Osteoblast (primary cell): ENCODE measurements around the gene FHIT. TPM values are rescaled to one million over a fixed set of nuclear protein-coding genes. Genes with fewer than 3 reads are reported as not detected.
A peak's percentile ranks its signal among the peaks of the same experiment; 100 is the strongest.

Experiments
- DNase-seq: peaks from one replicate; pipeline ENCODE4 v3.0.0; 2011; ENCODE audit warnings: low spot score, mixed read lengths; ENCODE audit not compliant: insufficient read length; ENCODE audit errors: missing footprints
- H2AFZ ChIP-seq: 2 replicates; pipeline ENCODE4 v1.6.0; 2011; ENCODE audit warnings: mild to moderate bottlenecking, low read length
- H3K27ac ChIP-seq: 2 replicates; pipeline ENCODE4 v1.5.1; 2011; ENCODE audit warnings: mild to moderate bottlenecking, low read depth, low read length, moderate library complexity
- H3K27me3 ChIP-seq: 2 replicates; pipeline ENCODE4 v1.6.0; 2012; ENCODE audit warnings: mild to moderate bottlenecking, control low read depth, inconsistent platforms, low read length, moderate library complexity; ENCODE audit not compliant: insufficient read depth
- H3K36me3 ChIP-seq: 2 replicates; pipeline ENCODE4 v1.5.1; 2011; ENCODE audit warnings: mild to moderate bottlenecking, low read length, control low read depth, moderate library complexity; ENCODE audit not compliant: insufficient read depth
- H3K4me1 ChIP-seq: 2 replicates; pipeline ENCODE4 v1.5.1; 2011; ENCODE audit warnings: mild to moderate bottlenecking, low read length, control low read depth, moderate library complexity; ENCODE audit not compliant: insufficient read depth
- H3K4me2 ChIP-seq: 2 replicates; pipeline ENCODE4 v1.6.0; 2011; ENCODE audit warnings: mild to moderate bottlenecking, low read length; ENCODE audit not compliant: insufficient read depth
- H3K4me3 ChIP-seq: fragments of 200-600 bp; sonication (generic); 3 replicates; pipeline ENCODE4 v1.5.1; 2012; ENCODE audit warnings: mild to moderate bottlenecking, low read length, inconsistent platforms; ENCODE audit not compliant: insufficient read depth
- H3K79me2 ChIP-seq: 2 replicates; pipeline ENCODE4 v1.6.0; 2012; ENCODE audit warnings: mild to moderate bottlenecking, low read length, control low read depth, inconsistent platforms; ENCODE audit not compliant: insufficient read depth
- H3K9me3 ChIP-seq: 2 replicates; pipeline ENCODE4 v1.5.1; 2011; ENCODE audit warnings: low read depth, low read length, control low read depth
- H4K20me1 ChIP-seq: 2 replicates; pipeline ENCODE4 v1.6.0; 2012; ENCODE audit warnings: mild to moderate bottlenecking, low read length, control low read depth; ENCODE audit not compliant: insufficient read depth
- total RNA-seq: library from RNA; depleted of rRNA; stranded (reverse); fragments of >200 nt; gene quantifications from 2 replicates; pipeline ENCODE4 v1.2.3, GENCODE V29; 2012
- TF ChIP-seq, protein P1 (sequence below): IDR thresholded peaks from 2 replicates; pipeline ENCODE4 v1.5.1; 2011; ENCODE audit warnings: mild to moderate bottlenecking, low read depth, low read length, moderate library complexity; ENCODE audit errors: extremely low read depth

The FHIT gene
- total RNA-seq, 1 donor: 3.3 TPM

DNA sequence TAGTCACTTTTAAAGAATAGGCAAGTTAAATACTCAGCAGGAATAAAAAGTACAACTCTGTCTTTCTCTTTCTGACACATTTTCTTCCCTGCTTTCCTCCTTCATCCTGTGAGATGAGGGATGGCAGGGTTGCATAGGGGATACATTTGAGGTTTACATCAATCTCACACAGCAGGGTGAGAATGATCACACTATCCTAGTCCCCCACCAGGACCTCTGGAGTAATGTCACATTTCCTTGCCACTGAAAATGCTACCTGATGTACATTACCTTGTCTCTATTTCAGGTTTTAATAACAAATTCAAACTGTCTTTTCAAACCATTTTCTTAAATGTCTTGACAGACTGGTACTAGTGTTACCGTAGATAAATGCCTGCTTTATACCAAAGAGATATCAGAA is 816.9 kb downstream of the FHIT start:
- H3K27ac ChIP-seq: no peak overlapping the region
- H3K27me3 ChIP-seq: no peaks in the 10 kb centered on the region
- H3K4me3 ChIP-seq: no peak overlapping the region
- no peak overlapping the region for H3K4me2 ChIP-seq
- no peaks in the 10 kb centered on the region for H3K79me2 ChIP-seq
- H2AFZ ChIP-seq: no peak overlapping the region
- H3K9me3 ChIP-seq: no peaks in the 10 kb centered on the region
- H3K4me1 ChIP-seq: no peaks in the 10 kb centered on the region
- no peak for DNase-seq
- TF ChIP-seq, protein P1, sequence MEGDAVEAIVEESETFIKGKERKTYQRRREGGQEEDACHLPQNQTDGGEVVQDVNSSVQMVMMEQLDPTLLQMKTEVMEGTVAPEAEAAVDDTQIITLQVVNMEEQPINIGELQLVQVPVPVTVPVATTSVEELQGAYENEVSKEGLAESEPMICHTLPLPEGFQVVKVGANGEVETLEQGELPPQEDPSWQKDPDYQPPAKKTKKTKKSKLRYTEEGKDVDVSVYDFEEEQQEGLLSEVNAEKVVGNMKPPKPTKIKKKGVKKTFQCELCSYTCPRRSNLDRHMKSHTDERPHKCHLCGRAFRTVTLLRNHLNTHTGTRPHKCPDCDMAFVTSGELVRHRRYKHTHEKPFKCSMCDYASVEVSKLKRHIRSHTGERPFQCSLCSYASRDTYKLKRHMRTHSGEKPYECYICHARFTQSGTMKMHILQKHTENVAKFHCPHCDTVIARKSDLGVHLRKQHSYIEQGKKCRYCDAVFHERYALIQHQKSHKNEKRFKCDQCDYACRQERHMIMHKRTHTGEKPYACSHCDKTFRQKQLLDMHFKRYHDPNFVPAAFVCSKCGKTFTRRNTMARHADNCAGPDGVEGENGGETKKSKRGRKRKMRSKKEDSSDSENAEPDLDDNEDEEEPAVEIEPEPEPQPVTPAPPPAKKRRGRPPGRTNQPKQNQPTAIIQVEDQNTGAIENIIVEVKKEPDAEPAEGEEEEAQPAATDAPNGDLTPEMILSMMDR: no peak
- no peaks in the 10 kb centered on the region for H4K20me1 ChIP-seq
- no peaks in the 10 kb centered on the region for H3K36me3 ChIP-seq

DNA sequence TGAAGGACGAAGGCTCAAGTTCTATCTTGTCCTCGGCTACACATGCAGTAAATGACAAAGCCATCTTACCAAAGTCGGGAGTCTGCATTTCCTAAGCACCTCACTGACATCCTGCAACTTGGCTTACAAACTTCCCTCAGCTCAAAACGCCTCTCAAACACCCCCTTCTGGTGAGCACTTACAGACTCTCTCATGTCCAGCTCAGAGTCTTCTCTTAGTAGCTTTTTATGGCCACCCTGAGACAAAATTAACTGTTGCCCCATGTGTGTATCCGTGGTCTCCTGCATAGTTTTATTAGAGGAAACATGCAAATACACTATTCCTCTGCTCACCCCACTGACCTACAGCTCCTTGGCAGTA is 819.7 kb downstream of the FHIT start:
- Histone ChIP-seq H3K4me3 (no peak overlapping the region), H3K4me1 (no peaks in the 10 kb centered on the region), H3K4me2 (no peak overlapping the region), H3K27ac (no peak overlapping the region), H3K9me3 (no peaks in the 10 kb centered on the region), H3K36me3 (no peaks in the 10 kb centered on the region), H3K27me3 (no peaks in the 10 kb centered on the region), H3K79me2 (no peaks in the 10 kb centered on the region), H2AFZ (no peak overlapping the region), H4K20me1 (no peaks in the 10 kb centered on the region)
- peak; percentile 3 for DNase-seq
- TF ChIP-seq, protein P1: no peak

DNA sequence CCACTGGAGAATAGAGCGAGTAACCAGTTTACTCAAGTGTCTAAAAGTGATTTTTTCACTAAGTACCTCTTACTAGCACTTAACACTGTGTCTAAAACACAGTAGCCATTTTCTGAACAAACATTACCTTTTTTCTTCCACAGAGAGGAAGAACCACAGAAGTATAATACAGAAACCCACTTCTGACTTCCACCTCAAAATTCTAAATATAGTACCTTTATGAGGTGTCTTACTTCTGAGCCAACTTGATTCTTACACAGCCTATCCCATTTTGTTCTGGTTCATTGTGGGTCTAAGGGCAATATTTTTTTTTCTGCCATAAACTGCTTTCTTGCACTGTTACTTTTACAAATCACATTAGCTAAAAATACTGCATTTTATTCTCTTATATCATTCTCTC is 821.0 kb downstream of the FHIT start:
- H3K79me2 ChIP-seq: no peaks in the 10 kb centered on the region
- no peak overlapping the region for H2AFZ ChIP-seq
- H3K9me3 ChIP-seq: no peaks in the 10 kb centered on the region
- H3K36me3 ChIP-seq: no peaks in the 10 kb centered on the region
- no peaks in the 10 kb centered on the region for H3K27me3 ChIP-seq
- no peak overlapping the region for H3K27ac ChIP-seq
- H3K4me1 ChIP-seq: no peaks in the 10 kb centered on the region
- DNase-seq: no peak
- H3K4me3 ChIP-seq: no peak overlapping the region
- H3K4me2 ChIP-seq: no peak overlapping the region
- TF ChIP-seq, protein P1: no peak
- no peaks in the 10 kb centered on the region for H4K20me1 ChIP-seq

DNA sequence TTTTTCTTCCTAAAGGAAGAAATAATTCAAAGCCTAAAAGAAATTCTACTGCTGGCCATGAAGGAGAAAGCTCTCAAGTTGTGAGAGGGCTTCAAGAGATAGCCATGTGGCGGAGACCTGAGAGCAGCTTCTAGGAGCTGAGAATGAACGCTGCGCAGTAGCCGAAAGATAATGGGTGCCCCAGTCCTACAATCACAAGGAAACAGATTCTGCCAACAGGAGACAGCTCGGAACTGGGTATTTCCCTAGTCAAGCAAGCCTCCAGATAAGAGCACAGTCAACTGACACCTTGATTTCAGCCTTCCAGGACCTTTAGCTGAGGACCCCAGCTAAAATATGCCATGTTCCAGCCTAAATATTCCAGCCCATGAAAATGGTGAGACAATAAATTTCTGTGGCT is 824.1 kb downstream of the FHIT start:
- TF ChIP-seq, protein P1: no peak
- Histone ChIP-seq H3K27me3 (no peaks in the 10 kb centered on the region), H3K4me3 (no peak overlapping the region), H2AFZ (no peak overlapping the region), H3K36me3 (no peaks in the 10 kb centered on the region), H3K4me2 (no peak overlapping the region), H3K27ac (no peak overlapping the region), H3K79me2 (no peaks in the 10 kb centered on the region), H3K9me3 (no peaks in the 10 kb centered on the region), H4K20me1 (no peaks in the 10 kb centered on the region), H3K4me1 (no peaks in the 10 kb centered on the region)
- no peak for DNase-seq
